H9 (cell line): ENCODE measurements around the gene TNIP2. TPM values are rescaled to one million over a fixed set of nuclear protein-coding genes. Genes with fewer than 3 reads are reported as not detected.

Experiments used
- DNase-seq: peaks from one replicate; pipeline ENCODE4 v3.0.0-alpha.2; 2017
- H2AFZ ChIP-seq: one replicate; pipeline ENCODE4 v1.6.1; 2013; ENCODE audit warnings: mild to moderate bottlenecking, low read length, control low read depth, moderate library complexity
- H2AK5ac ChIP-seq: 2 replicates; pipeline ENCODE4 v1.6.1; 2013; ENCODE audit warnings: low read length, control low read depth, mixed read lengths; ENCODE audit not compliant: insufficient read length
- H2BK120ac ChIP-seq: one replicate; pipeline ENCODE4 v1.6.1; 2013; ENCODE audit warnings: low read depth, mild to moderate bottlenecking, low read length, control low read depth, inconsistent platforms; ENCODE audit not compliant: poor library complexity, severe bottlenecking
- H2BK12ac ChIP-seq: 2 replicates; pipeline ENCODE4 v1.6.1; 2013; ENCODE audit warnings: low read length, control low read depth, mixed read lengths, low read depth; ENCODE audit not compliant: insufficient read length
- H2BK15ac ChIP-seq: 2 replicates; pipeline ENCODE4 v1.6.1; 2013; ENCODE audit warnings: low read depth, low read length, control low read depth
- H2BK20ac ChIP-seq: one replicate; pipeline ENCODE4 v1.6.1; 2013; ENCODE audit warnings: low read depth, mild to moderate bottlenecking, low read length, control low read depth, inconsistent platforms; ENCODE audit not compliant: poor library complexity, severe bottlenecking
- H2BK5ac ChIP-seq: 2 replicates; pipeline ENCODE4 v1.6.1; 2013; ENCODE audit warnings: low read length, control low read depth, mixed read lengths; ENCODE audit not compliant: insufficient read length
- H3K14ac ChIP-seq: 2 replicates; pipeline ENCODE4 v1.6.1; 2013; ENCODE audit warnings: low read length, control low read depth; ENCODE audit not compliant: insufficient read depth
- H3K18ac ChIP-seq: 2 replicates; pipeline ENCODE4 v1.6.1; 2013; ENCODE audit warnings: low read depth, mild to moderate bottlenecking, mixed read lengths, low read length, control low read depth; ENCODE audit not compliant: insufficient read length
- H3K23ac ChIP-seq: 2 replicates; pipeline ENCODE4 v1.6.1; 2013; ENCODE audit warnings: low read length, control low read depth, mixed read lengths, low read depth; ENCODE audit not compliant: insufficient read length
- H3K23me2 ChIP-seq: 2 replicates; pipeline ENCODE4 v1.6.1; 2013; ENCODE audit warnings: low read depth, mild to moderate bottlenecking, mixed read lengths, low read length, control low read depth; ENCODE audit not compliant: insufficient read length, poor library complexity, severe bottlenecking
- H3K27ac ChIP-seq: 2 replicates; pipeline ENCODE4 v1.5.1; 2013; ENCODE audit warnings: low read length, control low read depth, mixed read lengths, low read depth; ENCODE audit not compliant: insufficient read length
- H3K27me3 ChIP-seq: 2 replicates; pipeline ENCODE4 v1.6.1; 2013; ENCODE audit warnings: low read length, control low read depth, inconsistent platforms; ENCODE audit not compliant: insufficient read depth
- H3K4ac ChIP-seq: 2 replicates; pipeline ENCODE4 v1.6.1; 2013; ENCODE audit warnings: low read depth, mild to moderate bottlenecking, control low read depth, inconsistent platforms, low read length, moderate library complexity
- H3K4me1 ChIP-seq: 2 replicates; pipeline ENCODE4 v1.6.1; 2013; ENCODE audit warnings: low read length, control low read depth, inconsistent platforms; ENCODE audit not compliant: insufficient read depth
- H3K4me2 ChIP-seq: 2 replicates; pipeline ENCODE4 v1.6.1; 2013; ENCODE audit warnings: low read length, control low read depth, mixed read lengths; ENCODE audit not compliant: insufficient read length, insufficient read depth
- H3K56ac ChIP-seq: 2 replicates; pipeline ENCODE4 v1.6.1; 2013; ENCODE audit warnings: low read depth, mild to moderate bottlenecking, mixed read lengths, low read length, control low read depth; ENCODE audit not compliant: insufficient read length
- H3K79me1 ChIP-seq: 2 replicates; pipeline ENCODE4 v1.6.1; 2013; ENCODE audit warnings: low read depth, mild to moderate bottlenecking, moderate library complexity, low read length, control low read depth, inconsistent platforms; ENCODE audit not compliant: insufficient read depth, poor library complexity, severe bottlenecking
- H3K79me2 ChIP-seq: 2 replicates; pipeline ENCODE4 v1.6.1; 2013; ENCODE audit warnings: low read length, control low read depth, inconsistent platforms; ENCODE audit not compliant: insufficient read depth
- H3K9ac ChIP-seq: 2 replicates; pipeline ENCODE4 v1.6.1; 2013; ENCODE audit warnings: low read length, control low read depth, mixed read lengths; ENCODE audit not compliant: insufficient read length; ENCODE audit errors: extremely low read depth
- H3K9me3 ChIP-seq: one replicate; pipeline ENCODE4 v1.6.1; 2013; ENCODE audit warnings: low read depth, low read length, inconsistent platforms; ENCODE audit not compliant: control insufficient read depth
- H3T11ph ChIP-seq: one replicate; pipeline ENCODE4 v1.6.1; 2013; ENCODE audit warnings: mild to moderate bottlenecking, low read length, control low read depth, inconsistent platforms
- H4K20me1 ChIP-seq: one replicate; pipeline ENCODE4 v1.6.1; 2013; ENCODE audit not compliant: control insufficient read depth, insufficient read length, insufficient read depth
- H4K5ac ChIP-seq: 2 replicates; pipeline ENCODE4 v1.6.1; 2013; ENCODE audit warnings: low read depth, mild to moderate bottlenecking, mixed read lengths, low read length, control low read depth; ENCODE audit not compliant: insufficient read length
- H4K8ac ChIP-seq: replicated peaks from 2 replicates; pipeline ENCODE4 v1.6.1; 2013; ENCODE audit warnings: low read length, control low read depth, mixed read lengths, low read depth; ENCODE audit not compliant: insufficient read length
- H4K91ac ChIP-seq: 2 replicates; pipeline ENCODE4 v1.6.1; 2013; ENCODE audit warnings: low read depth, mild to moderate bottlenecking, moderate library complexity, mixed read lengths, low read length, control low read depth; ENCODE audit not compliant: insufficient read length
- H3K27ac Mint-ChIP-seq, 3 experiments: 2 replicates in 2 of 3; 3 replicates in 1 of 3; pipeline ENCODE4 v1.8.0; 2020 to 2021; ENCODE audit warnings: mixed read lengths in 3 of 3, mild to moderate bottlenecking in 1 of 3, moderate library complexity in 1 of 3
- H3K27me3 Mint-ChIP-seq: 2 replicates; pipeline ENCODE4 v1.8.0; 2021; ENCODE audit warnings: low read depth, mild to moderate bottlenecking, moderate library complexity, mixed read lengths
- H3K36me3 Mint-ChIP-seq, 3 experiments: 2 replicates in 2 of 3; 3 replicates in 1 of 3; pipeline ENCODE4 v1.8.0; 2020 to 2021; ENCODE audit warnings: low read depth in 3 of 3, mixed read lengths in 3 of 3; ENCODE audit not compliant: insufficient read depth in 1 of 3
- H3K4me1 Mint-ChIP-seq, 2 experiments: 2 replicates each; pipeline ENCODE4 v1.8.0; 2020; ENCODE audit warnings: mixed read lengths in 2 of 2
- H3K4me3 Mint-ChIP-seq, 2 experiments: 2 replicates in 1 of 2; 3 replicates in 1 of 2; pipeline ENCODE4 v1.8.0; 2020 to 2021; ENCODE audit warnings: mild to moderate bottlenecking in 2 of 2, mixed read lengths in 2 of 2, moderate library complexity in 1 of 2
- H3K9me3 Mint-ChIP-seq, 2 experiments: 2 replicates in 1 of 2; 3 replicates in 1 of 2; pipeline ENCODE4 v1.8.0; 2020; ENCODE audit warnings: mild to moderate bottlenecking in 2 of 2, mixed read lengths in 2 of 2, moderate library complexity in 1 of 2
- WGBS: extraction: QIAGEN DNeasy Blood & Tissue Kit; methylation state at CpG from one replicate; pipeline ENCODE4 v1.1.7; 2013; ENCODE audit warnings: missing lambda C conversion rate, low lambda C conversion rate, mixed read lengths; ENCODE audit not compliant: insufficient read length; ENCODE audit errors: extremely low coverage; 5-methylcytosine and 5-hydroxymethylcytosine counted together
- total RNA-seq: library from RNA; stranded (reverse); gene quantifications from 2 replicates; pipeline ENCODE4 v1.2.1, GENCODE V29; 2021
- TF ChIP-seq, protein P1 (sequence below): fragments of 200-600 bp; sonication (generic); conservative IDR thresholded peaks from 3 replicates; pipeline ENCODE4 v1.8.0; 2021; ENCODE audit warnings: antibody characterized with exemption, mild to moderate bottlenecking

The TNIP2 gene
- total RNA-seq, 1 experiment from 2014 or later, result 44.7 TPM

DNA sequence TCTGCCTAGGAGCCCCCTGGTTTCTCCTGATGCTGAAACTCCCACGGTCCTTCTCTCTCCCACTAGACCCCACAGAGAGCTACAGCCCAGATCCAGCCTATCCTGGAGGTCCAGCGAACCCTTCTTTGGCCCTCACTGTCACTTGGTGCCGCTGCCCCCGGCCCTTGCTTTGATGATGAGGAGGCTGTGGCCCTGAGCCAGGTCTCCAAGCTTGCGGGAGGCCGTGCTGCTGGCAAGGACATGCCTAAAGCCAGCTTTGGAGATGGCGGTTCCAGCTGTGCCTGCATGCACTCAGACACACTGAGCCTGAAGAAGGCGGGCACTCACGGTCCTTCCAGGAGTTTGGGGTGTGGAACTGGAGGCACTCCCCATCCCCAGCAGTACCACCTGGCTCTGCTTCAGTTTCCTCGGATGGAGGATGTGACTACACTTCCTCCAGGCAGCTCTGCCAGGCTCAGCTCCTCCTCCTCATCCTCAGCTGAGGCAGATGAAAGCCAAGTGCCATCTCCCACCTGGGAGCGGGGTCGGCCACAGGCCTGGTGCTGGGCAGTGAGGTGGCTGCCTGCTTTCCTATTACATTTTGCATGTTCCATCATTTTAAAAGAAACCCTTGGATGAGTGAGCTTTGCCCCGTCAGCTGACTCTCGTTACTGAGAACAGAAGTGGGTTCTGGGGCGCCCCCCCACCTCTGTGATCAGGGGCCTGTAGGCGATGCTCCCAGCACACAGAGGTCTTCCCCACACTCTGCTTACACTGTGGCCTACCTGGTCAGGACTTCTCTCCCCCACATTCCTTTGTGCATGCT lies 9.0 kb downstream of the TNIP2 start:
- H3K4me1 Mint-ChIP-seq, result no peaks in the 10 kb centered on the region
- H3K27me3 ChIP-seq, result no peaks in the 10 kb centered on the region
- H3K4ac ChIP-seq, result no peak overlapping the region
- H3K4me1 ChIP-seq, result no peaks in the 10 kb centered on the region
- no peak overlapping the region for H3K18ac ChIP-seq
- H3K4me2 ChIP-seq, result no peak overlapping the region
- H2AFZ ChIP-seq, result no peak overlapping the region
- H3K56ac ChIP-seq, result no peak overlapping the region
- no peak overlapping the region for H2BK20ac ChIP-seq
- no peak overlapping the region for H3T11ph ChIP-seq
- H3K79me1 ChIP-seq, result peaks cover 4% of the 10 kb centered on the region
- H3K4me3 Mint-ChIP-seq, result no peak overlapping the region
- H4K8ac ChIP-seq, result no peak overlapping the region
- H3K36me3 Mint-ChIP-seq, result peaks cover 25 to 51% (median 51%) of the 10 kb centered on the region in 3 experiments; a peak in 6 of 7 replicates
- no peak overlapping the region for H3K14ac ChIP-seq
- H4K91ac ChIP-seq, result no peak overlapping the region
- no CpG with 5 or more reads among the region's 16 CpGs for WGBS
- H2AK5ac ChIP-seq, result no peak overlapping the region
- no peaks in the 10 kb centered on the region for H3K9me3 Mint-ChIP-seq
- no peak overlapping the region; a peak in 2 of 7 replicates for H3K27ac Mint-ChIP-seq
- H3K27ac ChIP-seq, result no peak overlapping the region
- TF ChIP-seq, protein P1, sequence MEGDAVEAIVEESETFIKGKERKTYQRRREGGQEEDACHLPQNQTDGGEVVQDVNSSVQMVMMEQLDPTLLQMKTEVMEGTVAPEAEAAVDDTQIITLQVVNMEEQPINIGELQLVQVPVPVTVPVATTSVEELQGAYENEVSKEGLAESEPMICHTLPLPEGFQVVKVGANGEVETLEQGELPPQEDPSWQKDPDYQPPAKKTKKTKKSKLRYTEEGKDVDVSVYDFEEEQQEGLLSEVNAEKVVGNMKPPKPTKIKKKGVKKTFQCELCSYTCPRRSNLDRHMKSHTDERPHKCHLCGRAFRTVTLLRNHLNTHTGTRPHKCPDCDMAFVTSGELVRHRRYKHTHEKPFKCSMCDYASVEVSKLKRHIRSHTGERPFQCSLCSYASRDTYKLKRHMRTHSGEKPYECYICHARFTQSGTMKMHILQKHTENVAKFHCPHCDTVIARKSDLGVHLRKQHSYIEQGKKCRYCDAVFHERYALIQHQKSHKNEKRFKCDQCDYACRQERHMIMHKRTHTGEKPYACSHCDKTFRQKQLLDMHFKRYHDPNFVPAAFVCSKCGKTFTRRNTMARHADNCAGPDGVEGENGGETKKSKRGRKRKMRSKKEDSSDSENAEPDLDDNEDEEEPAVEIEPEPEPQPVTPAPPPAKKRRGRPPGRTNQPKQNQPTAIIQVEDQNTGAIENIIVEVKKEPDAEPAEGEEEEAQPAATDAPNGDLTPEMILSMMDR, result no peak
- H3K79me2 ChIP-seq, result 0 out of 2 replicates have a peak, but pooled peaks cover 2% of the 10 kb centered on the region
- no peaks in the 10 kb centered on the region for H3K23me2 ChIP-seq
- H2BK15ac ChIP-seq, result no peak overlapping the region
- no peak overlapping the region for H3K23ac ChIP-seq
- no peak overlapping the region for H3K9ac ChIP-seq
- H4K20me1 ChIP-seq, result no peaks in the 10 kb centered on the region
- no peak overlapping the region for H2BK5ac ChIP-seq
- no peak overlapping the region for H4K5ac ChIP-seq
- DNase-seq, result no peak
- no peak overlapping the region for H2BK12ac ChIP-seq
- no peaks in the 10 kb centered on the region for H3K9me3 ChIP-seq
- H2BK120ac ChIP-seq, result no peak overlapping the region
- no peaks in the 10 kb centered on the region for H3K27me3 Mint-ChIP-seq
